HEK293 (cell line): Measurements from ENCODE around the gene KMT2D.

Experiments
- CTCF ChIA-PET: fragments of 350-600 bp; formaldehyde crosslinking; extraction: SDS; loops from one replicate; lab custom pipeline; 2021; ENCODE audit warnings: antibody characterized with exemption; lab: Yijun Ruan, JAX
- POLR2A ChIA-PET: fragments of 300-600 bp; formaldehyde crosslinking; extraction: SDS; loops from one replicate; lab custom pipeline; 2020; ENCODE audit warnings: antibody characterized with exemption, inconsistent platforms; lab: Yijun Ruan, JAX
- H3K27ac ChIP-seq: fragments of 200-500 bp; sonication (Bioruptor generic); 2 replicates; pipeline ENCODE4 v1.5.1; 2014; ENCODE audit warnings: low read depth, low read length, control low read depth, inconsistent platforms; ENCODE audit errors: extremely low read depth
- H3K36me3 ChIP-seq, 2 experiments: fragments of 200-500 bp in 1 of 2; sonication (Bioruptor generic) in 1 of 2; 1 replicate in 1 of 2; 2 replicates in 1 of 2; pipeline ENCODE4 v1.5.1; 2014 to 2017; ENCODE audit warnings: inconsistent platforms in 2 of 2, low read length in 2 of 2; ENCODE audit not compliant: control insufficient read depth in 2 of 2, insufficient read depth in 1 of 2
- H3K4me1 ChIP-seq: fragments of 200-500 bp; sonication (Bioruptor generic); 2 replicates; pipeline ENCODE4 v1.5.1; 2014; ENCODE audit warnings: mild to moderate bottlenecking, low read length, inconsistent platforms; ENCODE audit not compliant: control insufficient read depth, insufficient read depth
- H3K4me3 ChIP-seq: 2 replicates; pipeline ENCODE4 v1.5.1; 2011; ENCODE audit warnings: low read depth, mild to moderate bottlenecking, control low read depth, low read length, moderate library complexity
- H3K9me3 ChIP-seq: fragments of 200-500 bp; sonication (Bioruptor generic); 2 replicates; pipeline ENCODE4 v1.5.1; 2014; ENCODE audit warnings: low read depth, low read length, inconsistent platforms; ENCODE audit not compliant: control insufficient read depth, insufficient read depth
- AEBP2 ChIP-seq: fragments of 450-650 bp; formaldehyde crosslinking; IDR thresholded peaks from 2 replicates; pipeline ENCODE4 v1.5.1; 2016; ENCODE audit warnings: missing biosample characterization, missing genetic modification characterization, borderline replicate concordance
- EGR2 ChIP-seq: fragments of 450-650 bp; formaldehyde crosslinking; IDR thresholded peaks from 2 replicates; pipeline ENCODE4 v1.5.1; 2016; ENCODE audit warnings: low read depth, missing biosample characterization, missing genetic modification characterization
- GLIS2 ChIP-seq: fragments of 450-650 bp; formaldehyde crosslinking; IDR thresholded peaks from 2 replicates; pipeline ENCODE4 v1.5.1; 2016; ENCODE audit warnings: missing biosample characterization, missing genetic modification characterization
- HIC1 ChIP-seq: fragments of 450-650 bp; formaldehyde crosslinking; IDR thresholded peaks from 2 replicates; pipeline ENCODE4 v1.5.1; 2016; ENCODE audit warnings: missing biosample characterization, missing genetic modification characterization
- IKZF3 ChIP-seq: fragments of 450-650 bp; IDR thresholded peaks from 2 replicates; pipeline ENCODE4 v1.5.0; 2018; ENCODE audit warnings: missing biosample characterization, mild to moderate bottlenecking, missing genetic modification characterization, moderate library complexity
- MYNN ChIP-seq: fragments of 450-650 bp; formaldehyde crosslinking; IDR thresholded peaks from 2 replicates; pipeline ENCODE4 v1.5.1; 2016; ENCODE audit warnings: missing biosample characterization, missing genetic modification characterization, borderline replicate concordance
- PRDM10 ChIP-seq: fragments of 450-650 bp; formaldehyde crosslinking; IDR thresholded peaks from 2 replicates; pipeline ENCODE4 v1.5.1; 2016; ENCODE audit warnings: missing biosample characterization, missing genetic modification characterization
- SCRT2 ChIP-seq: fragments of 450-650 bp; formaldehyde crosslinking; IDR thresholded peaks from 2 replicates; pipeline ENCODE4 v1.5.1; 2016; ENCODE audit warnings: missing biosample characterization, missing genetic modification characterization
- WT1 ChIP-seq: fragments of 450-650 bp; formaldehyde crosslinking; IDR thresholded peaks from 2 replicates; pipeline ENCODE4 v1.5.1; 2016; ENCODE audit warnings: missing biosample characterization, missing genetic modification characterization
- ZNF112 ChIP-seq: fragments of 450-650 bp; formaldehyde crosslinking; IDR thresholded peaks from 2 replicates; pipeline ENCODE4 v1.5.0; 2017; ENCODE audit warnings: missing biosample characterization, missing genetic modification characterization
- ZNF19 ChIP-seq: fragments of 450-650 bp; formaldehyde crosslinking; IDR thresholded peaks from 2 replicates; pipeline ENCODE4; 2016; ENCODE audit warnings: missing biosample characterization, missing genetic modification characterization, low read depth
- ZNF335 ChIP-seq: fragments of 450-650 bp; formaldehyde crosslinking; conservative IDR thresholded peaks from 2 replicates; pipeline ENCODE4 v1.5.1; 2016; ENCODE audit warnings: missing biosample characterization, missing genetic modification characterization
- ZNF341 ChIP-seq: fragments of 450-650 bp; formaldehyde crosslinking; IDR thresholded peaks from 2 replicates; pipeline ENCODE4; 2016; ENCODE audit warnings: low read depth, missing biosample characterization, missing genetic modification characterization
- ZNF354C ChIP-seq: fragments of 450-650 bp; formaldehyde crosslinking; IDR thresholded peaks from 2 replicates; pipeline ENCODE4 v1.5.1; 2016; ENCODE audit warnings: missing biosample characterization, missing genetic modification characterization, low read depth, borderline replicate concordance
- ZNF366 ChIP-seq: fragments of 450-650 bp; formaldehyde crosslinking; conservative IDR thresholded peaks from 2 replicates; pipeline ENCODE4 v1.5.1; 2016; ENCODE audit warnings: missing biosample characterization, missing genetic modification characterization
- ZNF37A ChIP-seq: fragments of 450-650 bp; IDR thresholded peaks from 2 replicates; pipeline ENCODE4 v1.5.1; 2018; ENCODE audit warnings: missing biosample characterization, missing genetic modification characterization
- ZNF544 ChIP-seq: fragments of 450-650 bp; formaldehyde crosslinking; IDR thresholded peaks from 2 replicates; pipeline ENCODE4 v1.5.0; 2017; ENCODE audit warnings: missing biosample characterization, missing genetic modification characterization
- ZNF560 ChIP-seq: fragments of 450-650 bp; formaldehyde crosslinking; IDR thresholded peaks from 2 replicates; pipeline ENCODE4 v1.5.1; 2017; ENCODE audit warnings: missing biosample characterization, missing genetic modification characterization, borderline replicate concordance
- ZNF624 ChIP-seq: fragments of 450-650 bp; formaldehyde crosslinking; IDR thresholded peaks from 2 replicates; pipeline ENCODE4 v1.5.1; 2017; ENCODE audit warnings: missing biosample characterization, missing genetic modification characterization

The KMT2D gene

GRCh38 chr12:49020441-49020840 is 40.2 kb downstream of the KMT2D start:
- Histone ChIP-seq H3K4me3 (no peak overlapping the region), H3K4me1 (no peaks in the 10 kb centered on the region; the same call in 1 of the 2 replicates), H3K9me3 (no peaks in the 10 kb centered on the region), H3K36me3 (peaks cover 8 to 46% of the 10 kb centered on the region in 2 experiments; a peak in 2 of 3 replicates), H3K27ac (no peak overlapping the region)
- ChIA-PET CTCF (interaction anchor here (0.7 to 2.6 kb wide), 9 partner anchors 8 to 277 kb away, joined by 3 to 14 read pairs (median 5); no protein-coding TSS in a partner anchor), POLR2A (interaction anchor here (0.6 to 1.2 kb wide), 6 partner anchors 10 to 1065 kb away, joined by 3 to 6 read pairs (median 3); no protein-coding TSS in a partner anchor)
- TF ChIP-seq WT1 (tag by site-specific recombination) (no peak), HIC1 (tag by site-specific recombination) (no peak), ZNF19 (tag by site-specific recombination) (no peak), IKZF3 (0 out of 2 replicates have a peak, but pooled peaks have one; percentile 19)

- Histone ChIP-seq H3K9me3 (no peaks in the 10 kb centered on the region), H3K4me3 (no peak overlapping the region), H3K4me1 (no peaks in the 10 kb centered on the region; the same call in 1 of the 2 replicates), H3K36me3 (peaks cover 8 to 39% of the 10 kb centered on the region in 2 experiments; a peak in 2 of 3 replicates), H3K27ac (peak overlapping the region; percentile 55)
- ChIA-PET CTCF (interaction anchor here (0.6 to 2.6 kb wide), 14 partner anchors 9 to 277 kb away, joined by 3 to 14 read pairs (median 4); no protein-coding TSS in a partner anchor), POLR2A (interaction anchor here (0.6 to 1.2 kb wide), 8 partner anchors 17 to 1066 kb away, joined by 3 to 6 read pairs (median 4); partner anchors contain the start of gene LMBR1L)
- TF ChIP-seq ZNF544 (tag by site-specific recombination) (no peak), EGR2 (tag by site-specific recombination) (0 out of 2 replicates have a peak, but pooled peaks have one; percentile 6), ZNF19 (tag by site-specific recombination) (no peak), ZNF624 (no peak), ZNF341 (tag by site-specific recombination) (no peak), PRDM10 (tag by site-specific recombination) (peak; percentile 84), GLIS2 (tag by site-specific recombination) (no peak), ZNF335 (tag by site-specific recombination) (0 out of 2 replicates have a peak, but pooled peaks have one; percentile 34), HIC1 (tag by site-specific recombination) (0 out of 2 replicates have a peak, but pooled peaks have one; percentile 24), SCRT2 (tag by site-specific recombination) (no peak), MYNN (tag by site-specific recombination) (no peak), WT1 (tag by site-specific recombination) (0 out of 2 replicates have a peak, but pooled peaks have one; percentile 24), AEBP2 (tag by site-specific recombination) (no peak), ZNF354C (tag by site-specific recombination) (no peak), ZNF37A (tag by site-specific recombination) (no peak), ZNF560 (no peak), ZNF366 (no peak), ZNF112 (tag by site-specific recombination) (no peak)
Measured at GRCh38 chr12:49019443-49020324, 40.9 kb downstream of the KMT2D start.
